Activated naive CD4-positive, alpha-beta T cell treated with Interleukin-2 at 50 U/mL for 16 hours (primary cell): ENCODE measurements around the gene C16orf87.

Experiments
- DNase-seq: peaks from one replicate; pipeline ENCODE4 v3.0.0-alpha.2; 2020

C16orf87 gene

DNA sequence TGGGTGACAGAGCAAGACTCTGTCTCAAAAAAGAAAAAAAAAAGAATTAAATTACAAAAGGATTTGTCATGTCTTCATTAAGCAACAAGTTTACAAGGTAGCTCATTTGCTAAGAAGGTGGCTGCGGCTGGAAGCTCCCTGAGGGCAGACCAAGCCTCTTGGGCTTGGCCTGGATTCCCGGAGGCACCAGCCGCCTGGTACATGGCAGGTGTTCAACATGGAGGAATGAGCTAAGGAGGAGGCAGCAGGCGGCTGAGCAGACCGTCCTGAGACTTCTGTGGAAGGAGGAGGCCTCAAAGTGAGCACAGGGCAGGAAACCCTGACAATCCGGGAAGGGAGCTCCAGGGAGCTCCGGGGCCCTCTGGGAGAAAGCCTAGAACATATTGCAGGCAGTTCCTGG is 79.6 kb downstream of the C16orf87 start:
- no peak for DNase-seq

DNA sequence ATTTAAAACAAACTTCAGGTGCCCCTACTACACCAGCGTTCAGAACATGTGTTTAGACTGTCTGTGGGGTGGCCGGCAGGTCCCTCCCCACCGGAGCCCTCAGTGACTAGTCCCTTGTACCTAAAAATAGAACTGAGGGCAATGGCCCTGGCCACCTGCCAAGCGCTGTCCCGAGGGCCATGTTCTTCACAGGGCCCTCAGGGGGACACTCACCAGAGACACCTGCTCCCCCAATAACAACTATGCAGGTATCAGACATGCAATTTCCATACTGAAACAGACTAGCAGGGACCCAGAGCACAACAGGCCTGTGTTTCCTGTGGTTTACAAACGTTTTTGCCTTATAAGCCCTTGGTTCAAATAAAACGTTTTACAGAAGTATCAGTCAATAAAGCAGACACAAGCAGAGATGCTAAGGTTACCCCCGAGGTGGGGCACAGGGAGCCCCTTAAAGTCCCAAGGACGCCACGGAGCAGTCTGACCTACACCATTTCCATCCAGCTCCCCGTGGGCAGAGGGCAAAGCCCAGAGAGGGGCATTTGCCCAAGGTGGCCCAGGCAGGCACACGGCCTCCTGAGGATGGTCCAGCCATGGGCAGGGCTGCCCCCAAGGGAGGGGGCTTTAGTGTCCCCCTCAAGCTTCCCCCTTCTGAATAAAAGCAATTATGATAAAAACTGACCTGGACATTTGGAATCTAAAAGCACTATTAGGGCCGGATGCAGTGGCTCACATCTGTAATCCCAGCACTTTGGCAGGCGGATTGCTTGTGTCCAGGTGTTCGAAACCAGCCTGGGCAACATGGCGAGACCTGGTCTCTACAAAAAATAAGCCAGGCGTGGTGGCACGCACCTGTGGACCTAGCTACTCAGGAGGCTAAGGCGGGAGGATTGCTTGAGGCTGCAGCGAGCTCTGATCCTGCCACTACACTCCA is 81.9 kb downstream of the C16orf87 start:
- no peak for DNase-seq

DNA sequence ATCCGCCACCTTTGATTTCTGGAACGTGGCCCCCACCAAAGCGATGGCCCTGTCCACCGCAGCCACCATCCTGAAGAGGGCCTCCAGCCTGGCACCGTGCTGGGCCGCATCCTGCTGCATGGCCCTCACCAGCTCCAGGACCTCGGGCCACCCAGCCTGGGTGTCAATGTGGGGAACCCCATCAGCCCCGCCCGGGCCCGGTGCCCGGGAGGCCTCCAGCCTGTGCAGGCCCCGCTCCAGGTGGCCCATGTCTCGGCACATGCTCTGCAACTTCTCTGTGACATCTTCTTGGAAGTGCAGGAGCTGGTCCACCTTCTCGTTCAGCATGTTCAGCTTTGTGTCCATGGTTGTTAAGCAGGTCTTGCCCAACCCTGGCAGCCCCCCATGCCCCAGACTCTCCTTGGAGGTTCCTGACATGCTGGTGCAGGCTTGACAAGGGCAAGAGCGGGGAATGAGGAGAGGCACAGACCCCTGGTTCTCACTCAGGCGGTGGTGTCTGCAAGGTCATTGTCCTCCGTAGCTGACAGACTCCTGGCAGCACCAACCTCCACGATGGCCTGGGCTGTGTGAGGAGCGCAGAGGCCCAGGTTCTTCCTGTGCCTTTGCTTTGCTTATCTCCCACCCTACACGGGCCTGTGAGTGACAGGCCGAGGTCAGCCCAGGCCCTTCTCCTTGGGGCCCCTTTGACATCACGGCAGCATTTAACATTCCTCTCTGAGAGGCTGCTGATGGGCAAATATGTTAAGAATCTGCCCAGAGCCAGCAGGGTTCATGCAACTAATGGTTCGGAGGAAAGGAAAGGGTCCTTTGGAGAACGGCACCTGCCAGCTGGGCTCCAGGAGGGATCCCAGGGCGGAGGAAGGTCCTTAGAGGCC is 83.0 kb downstream of the C16orf87 start, which contains the start of gene MYLK3:
Gene MYLK3 (minus strand): TSS at position 568 of the 875 bp plus-strand sequence. CDS start 151 bp downstream, at position 417.
- DNase-seq: no peak

DNA sequence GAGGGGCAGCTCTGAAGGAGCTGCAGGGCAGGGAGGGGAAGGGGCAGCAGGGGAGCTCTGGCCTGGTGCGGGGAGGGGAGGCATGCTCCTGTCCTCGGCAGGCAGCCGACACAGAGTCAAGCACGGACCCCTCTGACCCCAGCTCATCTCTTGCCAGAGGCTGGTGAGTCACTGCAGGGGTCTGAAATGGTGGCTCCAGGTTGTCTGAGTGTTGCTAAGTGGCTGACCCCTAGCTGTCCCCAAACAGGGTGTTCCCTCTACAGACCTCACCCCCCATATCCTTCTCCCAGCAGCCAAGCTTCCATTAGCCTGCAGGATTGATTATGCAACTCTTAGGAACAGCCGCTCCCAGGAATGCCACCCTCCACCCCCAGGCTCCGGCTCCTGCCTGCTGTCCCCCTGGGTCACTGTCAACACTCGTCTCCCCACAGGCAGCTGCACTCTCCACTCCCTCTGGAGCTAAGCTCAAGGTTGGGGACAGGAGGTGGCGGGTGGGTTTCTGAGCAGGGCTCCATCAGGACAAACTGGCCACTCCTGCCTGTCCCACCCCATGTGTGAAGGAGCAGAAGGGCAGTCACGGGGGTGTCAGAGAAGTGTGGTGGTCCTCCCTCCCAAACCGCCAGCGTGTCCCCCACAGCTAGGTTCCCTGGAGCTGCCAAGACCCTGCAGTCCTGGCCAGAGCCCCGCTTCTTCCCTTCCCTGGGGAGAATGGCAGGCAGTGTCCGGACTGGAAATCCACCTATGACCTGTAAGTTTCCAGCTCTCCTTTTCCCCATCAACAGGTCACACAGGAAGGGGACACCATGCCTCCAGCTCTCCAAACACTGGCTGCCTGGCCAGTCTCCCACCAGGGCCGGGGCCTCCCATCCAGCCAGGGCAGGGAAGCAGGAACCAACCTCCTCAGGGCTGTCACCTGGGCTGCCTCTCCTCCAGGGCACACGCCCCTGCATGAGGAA is 83.9 kb downstream of the C16orf87 start:
- no peak for DNase-seq
